Measurements from ENCODE around the gene HAX1.

DNA sequence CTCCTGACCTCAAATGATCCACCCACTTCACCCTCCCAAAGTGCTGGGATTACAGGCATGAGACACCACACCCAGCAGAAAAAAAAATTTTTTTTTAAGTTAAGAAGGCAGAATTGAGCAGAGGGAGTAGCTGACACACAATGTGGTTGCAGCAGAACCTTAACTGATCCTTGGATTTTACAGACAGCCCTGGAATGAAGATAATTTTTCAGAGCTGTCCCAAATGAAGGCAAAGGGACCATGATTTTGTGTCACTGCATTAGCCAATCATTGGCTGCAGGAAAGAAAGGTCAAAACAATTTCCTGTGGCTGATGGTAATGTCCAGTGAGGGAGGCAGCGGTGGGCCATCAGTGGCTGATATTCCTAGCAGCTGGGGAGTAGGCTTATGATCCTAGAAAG lies 29.2 kb downstream of the HAX1 start:
- TF ChIP-seq, protein P1, sequence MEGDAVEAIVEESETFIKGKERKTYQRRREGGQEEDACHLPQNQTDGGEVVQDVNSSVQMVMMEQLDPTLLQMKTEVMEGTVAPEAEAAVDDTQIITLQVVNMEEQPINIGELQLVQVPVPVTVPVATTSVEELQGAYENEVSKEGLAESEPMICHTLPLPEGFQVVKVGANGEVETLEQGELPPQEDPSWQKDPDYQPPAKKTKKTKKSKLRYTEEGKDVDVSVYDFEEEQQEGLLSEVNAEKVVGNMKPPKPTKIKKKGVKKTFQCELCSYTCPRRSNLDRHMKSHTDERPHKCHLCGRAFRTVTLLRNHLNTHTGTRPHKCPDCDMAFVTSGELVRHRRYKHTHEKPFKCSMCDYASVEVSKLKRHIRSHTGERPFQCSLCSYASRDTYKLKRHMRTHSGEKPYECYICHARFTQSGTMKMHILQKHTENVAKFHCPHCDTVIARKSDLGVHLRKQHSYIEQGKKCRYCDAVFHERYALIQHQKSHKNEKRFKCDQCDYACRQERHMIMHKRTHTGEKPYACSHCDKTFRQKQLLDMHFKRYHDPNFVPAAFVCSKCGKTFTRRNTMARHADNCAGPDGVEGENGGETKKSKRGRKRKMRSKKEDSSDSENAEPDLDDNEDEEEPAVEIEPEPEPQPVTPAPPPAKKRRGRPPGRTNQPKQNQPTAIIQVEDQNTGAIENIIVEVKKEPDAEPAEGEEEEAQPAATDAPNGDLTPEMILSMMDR (conservative IDR thresholded peaks at IDR 0.05; ENCODE audit: low read depth in 2 of 2), result no peak
- TF ChIP-seq, protein P2, sequence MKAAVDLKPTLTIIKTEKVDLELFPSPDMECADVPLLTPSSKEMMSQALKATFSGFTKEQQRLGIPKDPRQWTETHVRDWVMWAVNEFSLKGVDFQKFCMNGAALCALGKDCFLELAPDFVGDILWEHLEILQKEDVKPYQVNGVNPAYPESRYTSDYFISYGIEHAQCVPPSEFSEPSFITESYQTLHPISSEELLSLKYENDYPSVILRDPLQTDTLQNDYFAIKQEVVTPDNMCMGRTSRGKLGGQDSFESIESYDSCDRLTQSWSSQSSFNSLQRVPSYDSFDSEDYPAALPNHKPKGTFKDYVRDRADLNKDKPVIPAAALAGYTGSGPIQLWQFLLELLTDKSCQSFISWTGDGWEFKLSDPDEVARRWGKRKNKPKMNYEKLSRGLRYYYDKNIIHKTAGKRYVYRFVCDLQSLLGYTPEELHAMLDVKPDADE (IDR thresholded peaks at IDR 0.05), result no peak
- TF ChIP-seq STAT1 (IDR thresholded peaks at IDR 0.05; ENCODE audit: unreplicated experiment) (no peak), POLR2AphosphoS5 (IDR thresholded peaks at IDR 0.05; ENCODE audit: low read depth) (no peak), EZH2 (IDR thresholded peaks at IDR 0.05; ENCODE audit: low read depth, unreplicated experiment) (no peak), EZH2phosphoT487 (IDR thresholded peaks at IDR 0.05; ENCODE audit: unreplicated experiment) (no peak), ZNF331 (CRISPR knock-in tag; IDR thresholded peaks at IDR 0.05; ENCODE audit: low read depth) (no peak), JUNB (IDR thresholded peaks at IDR 0.05; ENCODE audit: unreplicated experiment) (no peak)
- TF ChIP-seq, protein P3, sequence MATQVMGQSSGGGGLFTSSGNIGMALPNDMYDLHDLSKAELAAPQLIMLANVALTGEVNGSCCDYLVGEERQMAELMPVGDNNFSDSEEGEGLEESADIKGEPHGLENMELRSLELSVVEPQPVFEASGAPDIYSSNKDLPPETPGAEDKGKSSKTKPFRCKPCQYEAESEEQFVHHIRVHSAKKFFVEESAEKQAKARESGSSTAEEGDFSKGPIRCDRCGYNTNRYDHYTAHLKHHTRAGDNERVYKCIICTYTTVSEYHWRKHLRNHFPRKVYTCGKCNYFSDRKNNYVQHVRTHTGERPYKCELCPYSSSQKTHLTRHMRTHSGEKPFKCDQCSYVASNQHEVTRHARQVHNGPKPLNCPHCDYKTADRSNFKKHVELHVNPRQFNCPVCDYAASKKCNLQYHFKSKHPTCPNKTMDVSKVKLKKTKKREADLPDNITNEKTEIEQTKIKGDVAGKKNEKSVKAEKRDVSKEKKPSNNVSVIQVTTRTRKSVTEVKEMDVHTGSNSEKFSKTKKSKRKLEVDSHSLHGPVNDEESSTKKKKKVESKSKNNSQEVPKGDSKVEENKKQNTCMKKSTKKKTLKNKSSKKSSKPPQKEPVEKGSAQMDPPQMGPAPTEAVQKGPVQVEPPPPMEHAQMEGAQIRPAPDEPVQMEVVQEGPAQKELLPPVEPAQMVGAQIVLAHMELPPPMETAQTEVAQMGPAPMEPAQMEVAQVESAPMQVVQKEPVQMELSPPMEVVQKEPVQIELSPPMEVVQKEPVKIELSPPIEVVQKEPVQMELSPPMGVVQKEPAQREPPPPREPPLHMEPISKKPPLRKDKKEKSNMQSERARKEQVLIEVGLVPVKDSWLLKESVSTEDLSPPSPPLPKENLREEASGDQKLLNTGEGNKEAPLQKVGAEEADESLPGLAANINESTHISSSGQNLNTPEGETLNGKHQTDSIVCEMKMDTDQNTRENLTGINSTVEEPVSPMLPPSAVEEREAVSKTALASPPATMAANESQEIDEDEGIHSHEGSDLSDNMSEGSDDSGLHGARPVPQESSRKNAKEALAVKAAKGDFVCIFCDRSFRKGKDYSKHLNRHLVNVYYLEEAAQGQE (IDR thresholded peaks at IDR 0.05; ENCODE audit: unreplicated experiment), result no peak
- TF ChIP-seq, protein P4, sequence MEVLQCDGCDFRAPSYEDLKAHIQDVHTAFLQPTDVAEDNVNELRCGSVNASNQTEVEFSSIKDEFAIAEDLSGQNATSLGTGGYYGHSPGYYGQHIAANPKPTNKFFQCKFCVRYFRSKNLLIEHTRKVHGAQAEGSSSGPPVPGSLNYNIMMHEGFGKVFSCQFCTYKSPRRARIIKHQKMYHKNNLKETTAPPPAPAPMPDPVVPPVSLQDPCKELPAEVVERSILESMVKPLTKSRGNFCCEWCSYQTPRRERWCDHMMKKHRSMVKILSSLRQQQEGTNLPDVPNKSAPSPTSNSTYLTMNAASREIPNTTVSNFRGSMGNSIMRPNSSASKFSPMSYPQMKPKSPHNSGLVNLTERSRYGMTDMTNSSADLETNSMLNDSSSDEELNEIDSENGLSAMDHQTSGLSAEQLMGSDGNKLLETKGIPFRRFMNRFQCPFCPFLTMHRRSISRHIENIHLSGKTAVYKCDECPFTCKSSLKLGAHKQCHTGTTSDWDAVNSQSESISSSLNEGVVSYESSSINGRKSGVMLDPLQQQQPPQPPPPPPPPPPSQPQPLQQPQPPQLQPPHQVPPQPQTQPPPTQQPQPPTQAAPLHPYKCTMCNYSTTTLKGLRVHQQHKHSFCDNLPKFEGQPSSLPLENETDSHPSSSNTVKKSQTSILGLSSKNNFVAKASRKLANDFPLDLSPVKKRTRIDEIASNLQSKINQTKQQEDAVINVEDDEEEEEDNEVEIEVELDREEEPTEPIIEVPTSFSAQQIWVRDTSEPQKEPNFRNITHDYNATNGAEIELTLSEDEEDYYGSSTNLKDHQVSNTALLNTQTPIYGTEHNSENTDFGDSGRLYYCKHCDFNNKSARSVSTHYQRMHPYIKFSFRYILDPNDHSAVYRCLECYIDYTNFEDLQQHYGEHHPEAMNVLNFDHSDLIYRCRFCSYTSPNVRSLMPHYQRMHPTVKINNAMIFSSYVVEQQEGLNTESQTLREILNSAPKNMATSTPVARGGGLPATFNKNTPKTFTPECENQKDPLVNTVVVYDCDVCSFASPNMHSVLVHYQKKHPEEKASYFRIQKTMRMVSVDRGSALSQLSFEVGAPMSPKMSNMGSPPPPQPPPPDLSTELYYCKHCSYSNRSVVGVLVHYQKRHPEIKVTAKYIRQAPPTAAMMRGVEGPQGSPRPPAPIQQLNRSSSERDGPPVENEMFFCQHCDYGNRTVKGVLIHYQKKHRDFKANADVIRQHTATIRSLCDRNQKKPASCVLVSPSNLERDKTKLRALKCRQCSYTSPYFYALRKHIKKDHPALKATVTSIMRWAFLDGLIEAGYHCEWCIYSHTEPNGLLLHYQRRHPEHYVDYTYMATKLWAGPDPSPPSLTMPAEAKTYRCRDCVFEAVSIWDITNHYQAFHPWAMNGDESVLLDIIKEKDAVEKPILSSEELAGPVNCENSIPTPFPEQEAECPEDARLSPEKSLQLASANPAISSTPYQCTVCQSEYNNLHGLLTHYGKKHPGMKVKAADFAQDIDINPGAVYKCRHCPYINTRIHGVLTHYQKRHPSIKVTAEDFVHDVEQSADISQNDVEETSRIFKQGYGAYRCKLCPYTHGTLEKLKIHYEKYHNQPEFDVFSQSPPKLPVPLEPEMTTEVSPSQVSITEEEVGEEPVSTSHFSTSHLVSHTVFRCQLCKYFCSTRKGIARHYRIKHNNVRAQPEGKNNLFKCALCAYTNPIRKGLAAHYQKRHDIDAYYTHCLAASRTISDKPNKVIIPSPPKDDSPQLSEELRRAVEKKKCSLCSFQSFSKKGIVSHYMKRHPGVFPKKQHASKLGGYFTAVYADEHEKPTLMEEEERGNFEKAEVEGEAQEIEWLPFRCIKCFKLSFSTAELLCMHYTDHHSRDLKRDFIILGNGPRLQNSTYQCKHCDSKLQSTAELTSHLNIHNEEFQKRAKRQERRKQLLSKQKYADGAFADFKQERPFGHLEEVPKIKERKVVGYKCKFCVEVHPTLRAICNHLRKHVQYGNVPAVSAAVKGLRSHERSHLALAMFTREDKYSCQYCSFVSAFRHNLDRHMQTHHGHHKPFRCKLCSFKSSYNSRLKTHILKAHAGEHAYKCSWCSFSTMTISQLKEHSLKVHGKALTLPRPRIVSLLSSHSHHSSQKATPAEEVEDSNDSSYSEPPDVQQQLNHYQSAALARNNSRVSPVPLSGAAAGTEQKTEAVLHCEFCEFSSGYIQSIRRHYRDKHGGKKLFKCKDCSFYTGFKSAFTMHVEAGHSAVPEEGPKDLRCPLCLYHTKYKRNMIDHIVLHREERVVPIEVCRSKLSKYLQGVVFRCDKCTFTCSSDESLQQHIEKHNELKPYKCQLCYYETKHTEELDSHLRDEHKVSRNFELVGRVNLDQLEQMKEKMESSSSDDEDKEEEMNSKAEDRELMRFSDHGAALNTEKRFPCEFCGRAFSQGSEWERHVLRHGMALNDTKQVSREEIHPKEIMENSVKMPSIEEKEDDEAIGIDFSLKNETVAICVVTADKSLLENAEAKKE (CRISPR knock-in tag; IDR thresholded peaks at IDR 0.05), result no peak
